NCI-H2029 treated with DMSO at 0.1 percent for 48 hours (cell line): ENCODE results near the gene ARHGAP26.

Experiments
- DNase-seq: peaks from one replicate; lab custom pipeline; 2025; lab: John Stamatoyannopoulos, UW

ARHGAP26 gene

DNA sequence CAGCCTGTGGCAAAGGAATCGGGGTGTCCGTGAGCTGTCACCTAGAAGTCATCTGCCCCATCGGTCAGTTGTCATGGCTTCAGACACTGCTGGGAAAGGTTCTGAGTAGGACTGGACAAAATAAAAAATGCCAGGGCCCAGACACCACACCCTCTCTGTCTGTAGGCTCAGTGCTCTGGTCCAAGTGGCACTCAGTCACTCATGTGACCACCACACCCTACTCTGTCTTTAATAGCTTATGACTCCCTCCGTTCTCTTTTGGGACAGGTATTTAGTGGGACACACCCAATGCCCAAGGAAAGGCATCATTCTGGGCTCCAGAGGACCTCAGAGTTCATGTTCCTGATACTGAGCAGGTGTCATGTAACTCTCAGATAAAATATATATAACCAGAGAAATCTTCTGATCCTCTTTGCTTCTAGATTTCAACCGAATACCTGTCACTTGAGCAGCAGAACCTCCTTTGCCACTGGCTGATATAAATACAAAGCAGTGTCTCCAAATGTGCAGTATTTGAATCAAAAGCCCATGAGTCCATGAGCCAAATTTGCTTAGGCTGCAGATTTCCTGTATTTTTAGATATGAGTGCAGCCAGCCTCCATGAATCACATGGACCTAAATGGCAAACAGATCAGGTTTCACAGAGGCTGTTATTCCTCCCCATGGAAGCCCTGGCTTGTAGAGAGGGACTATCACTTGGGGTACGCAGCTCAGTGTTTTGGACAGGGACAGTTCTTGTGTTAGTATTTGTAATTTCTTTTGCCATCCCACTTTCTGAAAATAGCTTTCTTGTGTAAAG lies 272.0 kb downstream of the ARHGAP26 start:
- DNase-seq: no peak

DNA sequence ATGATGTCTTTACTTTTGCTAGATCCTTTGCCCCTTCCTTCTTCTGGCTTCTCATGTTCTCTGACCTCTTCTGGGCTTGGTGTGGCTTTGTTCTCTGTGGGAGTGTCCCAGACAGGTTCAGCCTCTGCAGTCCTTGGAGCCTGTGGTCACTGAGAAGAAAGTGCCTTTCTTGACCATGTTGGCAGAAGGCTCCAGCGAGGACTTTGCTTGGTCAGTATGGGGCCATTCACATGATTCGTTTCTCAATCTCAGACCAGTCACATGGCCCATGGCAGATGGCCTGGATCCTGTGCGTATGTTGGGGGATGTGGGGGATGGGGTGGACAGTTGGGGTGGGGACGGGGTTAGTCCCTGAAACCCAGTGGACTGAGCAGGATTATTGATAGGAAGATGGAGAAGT lies 274.1 kb downstream of the ARHGAP26 start:
- DNase-seq: no peak

DNA sequence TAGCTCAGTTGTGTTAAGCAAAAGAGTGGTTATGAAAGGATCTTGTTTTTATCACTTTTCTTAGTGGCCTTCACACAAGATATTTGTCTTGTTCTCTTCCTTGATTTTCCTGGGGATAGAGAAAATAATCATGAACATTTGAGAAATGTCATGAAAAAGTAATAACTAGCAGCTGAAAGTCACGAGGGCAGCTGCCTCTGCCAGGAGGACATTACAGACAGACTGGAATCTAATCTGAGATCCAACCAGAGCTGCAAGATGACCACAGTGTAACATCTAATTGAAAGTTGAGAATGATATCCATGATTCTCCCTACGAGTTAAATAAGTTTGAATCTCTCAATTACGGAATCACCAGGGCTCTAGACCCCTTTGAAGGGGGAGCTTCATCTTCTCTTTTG lies 274.9 kb downstream of the ARHGAP26 start:
- DNase-seq: no peak

DNA sequence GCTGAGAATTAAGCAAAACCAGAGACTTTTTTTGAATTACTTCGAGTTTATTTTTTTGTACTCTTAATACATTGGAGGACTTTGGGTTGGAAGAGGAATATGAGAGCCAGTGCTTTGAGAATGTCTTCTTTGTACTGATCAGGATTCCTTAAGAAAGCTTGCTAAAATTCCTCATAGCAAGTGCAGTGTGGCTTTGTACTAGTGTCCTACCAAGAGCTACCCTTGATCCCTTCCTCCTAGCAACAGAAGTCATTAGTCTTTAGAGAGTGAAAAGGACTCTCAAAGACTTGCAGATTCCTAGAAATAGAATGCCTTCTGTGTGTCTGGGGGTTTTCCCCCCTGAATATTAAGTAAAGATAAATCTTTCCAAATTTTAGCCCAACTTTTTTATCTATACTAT lies 276.1 kb downstream of the ARHGAP26 start:
- DNase-seq: no peak

DNA sequence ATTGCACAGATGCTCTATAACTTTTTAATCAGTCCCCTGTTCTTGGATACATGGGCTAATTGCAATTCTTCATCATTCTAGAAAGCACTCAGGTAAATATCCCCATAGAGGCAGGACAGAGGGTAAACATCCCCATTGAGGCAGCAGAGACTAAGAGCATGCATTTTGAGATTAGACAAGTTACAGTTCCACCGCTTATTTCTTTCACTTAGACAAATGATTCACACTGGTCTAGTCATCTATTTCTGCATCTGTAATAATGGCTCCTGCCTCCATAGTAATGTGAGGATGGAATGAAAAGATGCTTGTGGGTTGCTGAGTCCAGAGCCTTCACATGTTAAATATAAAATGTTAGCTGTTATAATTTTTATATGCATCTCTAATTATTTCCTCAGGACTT lies 276.9 kb downstream of the ARHGAP26 start:
- DNase-seq: no peak

DNA sequence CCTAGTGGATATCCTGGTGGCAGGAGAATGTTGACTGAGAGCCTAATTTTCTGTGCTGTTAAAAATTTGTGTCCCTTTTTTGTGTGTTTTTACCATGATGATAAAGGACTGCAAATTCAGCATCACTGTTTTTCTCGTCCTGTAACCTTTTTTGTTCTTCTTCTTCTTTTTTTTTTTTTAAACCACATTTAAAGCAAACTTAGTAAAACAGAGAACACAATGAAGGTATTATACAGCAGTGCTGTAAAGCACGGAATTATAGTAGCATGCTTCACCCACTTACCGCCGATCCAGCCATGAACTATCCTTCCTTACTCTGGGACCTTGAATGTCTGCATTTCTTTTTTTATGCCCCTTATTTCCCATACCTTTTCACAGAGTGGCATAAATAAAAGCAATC lies 280.0 kb downstream of the ARHGAP26 start:
- DNase-seq: no peak

DNA sequence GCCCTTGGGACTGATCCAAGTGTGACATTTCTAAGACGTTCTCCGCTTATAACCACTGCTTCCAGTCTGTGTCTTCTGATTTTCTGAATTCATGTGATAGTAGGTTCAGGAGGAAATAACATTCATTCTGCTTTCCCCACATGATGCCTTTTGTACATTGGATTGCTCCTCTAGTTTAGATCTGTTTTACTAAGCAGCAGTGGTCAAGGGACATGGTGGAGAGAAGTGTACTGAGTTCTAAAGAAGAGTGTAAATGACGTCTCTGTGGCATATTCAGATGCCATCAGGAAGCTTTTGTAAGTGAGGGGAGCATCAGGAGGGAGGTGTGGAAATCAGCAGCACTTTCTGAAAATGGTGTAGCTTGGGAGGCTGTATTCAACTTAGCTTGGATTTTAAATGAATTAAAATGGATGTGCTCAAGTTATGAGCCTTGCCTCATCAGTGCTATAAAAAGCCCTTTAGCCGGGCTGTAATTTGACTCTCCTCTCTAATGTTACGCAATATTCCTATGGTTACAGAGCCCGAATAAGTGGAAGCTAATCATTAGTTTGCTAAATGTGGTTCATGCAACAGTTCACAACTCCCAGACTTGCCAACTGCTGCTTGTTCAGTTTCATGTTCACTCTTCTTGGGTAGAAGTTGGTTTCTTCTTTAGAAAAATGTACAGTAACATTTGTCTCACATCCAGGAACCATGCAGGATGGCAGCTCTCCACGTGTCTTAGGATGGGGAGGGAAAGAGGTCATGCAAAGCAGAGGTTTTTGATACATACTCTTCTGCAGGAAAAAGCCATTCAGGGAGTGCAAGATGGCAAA lies 281.3 kb downstream of the ARHGAP26 start:
- DNase-seq: peak; percentile 57

DNA sequence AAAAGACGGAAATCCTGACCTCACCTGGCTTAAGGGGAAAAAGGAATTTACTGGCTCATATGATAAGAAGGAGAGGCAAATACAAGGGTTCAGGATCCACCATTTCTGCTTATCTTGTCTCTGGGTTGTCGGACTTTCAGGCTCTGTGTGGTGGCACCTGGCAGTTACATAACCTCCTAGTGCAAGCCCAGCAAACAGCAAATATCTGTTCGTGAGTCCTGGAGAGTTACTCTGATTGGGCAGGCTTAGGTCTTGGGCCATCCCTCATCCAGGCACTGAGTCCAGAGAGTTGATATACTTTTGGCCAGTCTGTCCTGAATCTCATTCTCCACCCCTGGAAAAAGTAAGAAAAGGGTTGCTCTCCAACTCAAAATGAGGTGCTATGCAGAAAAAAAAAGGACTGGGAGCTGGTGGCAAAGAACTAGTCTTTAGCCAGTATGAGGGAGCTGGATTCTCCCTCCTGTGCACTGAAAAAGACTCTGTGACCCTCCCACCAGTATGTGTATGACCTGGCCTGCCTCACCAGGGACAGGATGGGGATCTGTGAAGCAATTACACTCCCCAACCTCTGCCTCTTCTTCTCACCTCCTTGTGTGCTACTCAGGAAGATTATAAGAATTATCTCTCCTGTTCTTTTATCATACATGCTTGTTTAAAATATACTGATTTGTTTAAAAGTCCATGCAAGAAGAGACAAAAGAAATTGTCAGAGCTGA lies 282.9 kb downstream of the ARHGAP26 start:
- no peak for DNase-seq

DNA sequence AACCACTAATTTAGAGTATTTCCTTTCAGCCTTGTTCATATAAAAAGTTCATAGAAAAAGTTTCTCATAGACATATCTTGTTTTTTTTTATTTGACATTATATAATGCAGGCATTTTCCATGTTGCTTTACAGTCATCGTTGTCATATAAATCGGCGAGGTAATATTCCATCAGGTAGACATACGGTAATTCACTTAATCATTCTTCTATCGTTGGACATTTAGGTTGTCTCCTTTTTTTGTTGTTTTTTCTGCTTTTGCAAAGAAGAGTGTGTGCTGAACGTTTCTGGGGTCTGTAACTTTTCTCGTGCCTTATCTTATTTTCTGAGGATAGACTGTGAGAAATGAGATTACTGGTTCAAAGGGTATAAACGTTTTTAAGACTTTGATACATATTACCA lies 283.6 kb downstream of the ARHGAP26 start:
- DNase-seq: no peak

DNA sequence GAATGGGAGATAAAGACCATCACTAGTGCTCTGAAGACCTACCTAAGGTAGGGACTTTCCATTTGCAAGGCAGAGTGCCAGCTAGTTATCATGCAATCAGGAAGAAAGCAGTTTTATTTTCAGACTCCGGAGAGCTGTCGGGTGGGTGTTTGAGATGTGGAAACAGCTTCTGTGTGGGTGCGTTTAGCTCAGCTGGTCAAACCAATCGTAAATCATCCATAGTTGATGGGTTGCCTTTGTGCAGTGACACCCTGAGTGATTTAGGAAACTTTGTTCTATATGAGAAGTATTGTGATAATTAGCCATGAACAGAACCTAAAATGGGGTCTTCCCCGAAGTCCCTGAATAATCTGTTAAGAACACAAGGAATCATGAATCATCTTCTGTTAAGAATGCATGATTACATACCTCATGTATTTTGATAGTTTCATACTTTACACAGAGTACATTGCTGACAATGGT lies 284.3 kb downstream of the ARHGAP26 start:
- DNase-seq: no peak

DNA sequence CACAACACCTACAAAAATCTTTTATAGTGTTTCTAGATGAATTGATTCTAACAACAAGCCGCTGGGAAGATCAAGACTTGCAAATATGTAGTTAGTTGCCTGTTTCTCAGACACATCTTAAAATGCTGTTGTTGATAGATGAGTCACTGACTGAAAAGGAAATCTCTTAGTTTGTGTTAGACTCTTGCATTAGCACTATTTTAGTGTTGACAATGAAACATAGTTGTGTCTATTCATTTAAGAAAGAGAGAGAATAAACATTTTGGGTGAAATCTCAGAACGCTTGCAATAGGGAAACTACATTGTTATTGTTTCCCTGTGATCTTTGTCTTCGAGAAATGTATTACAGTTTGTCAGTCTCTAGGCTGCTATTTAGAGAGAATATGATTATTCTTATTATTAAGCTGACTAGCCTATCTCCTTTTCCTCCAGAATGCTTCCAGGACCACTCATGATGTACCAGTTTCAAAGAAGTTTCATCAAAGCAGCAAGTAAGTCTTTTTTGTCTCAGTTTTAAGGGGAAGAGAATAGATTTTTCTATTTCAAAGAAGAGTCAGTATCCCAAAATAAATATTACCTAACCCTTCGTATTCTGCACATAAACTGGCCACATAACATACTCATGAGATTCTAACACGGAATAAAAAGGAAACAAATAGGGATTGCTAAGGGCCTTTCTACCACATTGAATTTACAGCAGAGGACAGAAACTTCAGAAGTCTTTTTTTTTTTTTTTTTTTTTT lies 285.6 kb downstream of the ARHGAP26 start:
- no peak for DNase-seq

DNA sequence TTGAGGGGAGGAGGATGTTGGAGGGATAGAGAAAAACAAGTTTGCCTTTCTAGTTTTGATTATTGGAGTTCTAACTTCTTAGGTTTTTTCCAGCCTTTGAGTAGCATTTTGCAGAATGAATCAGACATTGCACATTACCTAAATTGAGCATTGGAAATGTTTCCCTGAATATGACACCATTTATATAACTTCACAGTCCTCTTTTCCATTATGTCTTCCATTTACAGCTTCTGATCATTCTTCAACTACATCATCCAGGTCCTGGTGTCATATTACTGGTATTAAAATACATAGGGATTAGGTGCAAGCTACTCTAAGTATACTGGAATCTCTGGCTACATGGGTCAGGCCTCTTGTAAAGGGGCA lies 286.1 kb downstream of the ARHGAP26 start:
- DNase-seq: no peak

DNA sequence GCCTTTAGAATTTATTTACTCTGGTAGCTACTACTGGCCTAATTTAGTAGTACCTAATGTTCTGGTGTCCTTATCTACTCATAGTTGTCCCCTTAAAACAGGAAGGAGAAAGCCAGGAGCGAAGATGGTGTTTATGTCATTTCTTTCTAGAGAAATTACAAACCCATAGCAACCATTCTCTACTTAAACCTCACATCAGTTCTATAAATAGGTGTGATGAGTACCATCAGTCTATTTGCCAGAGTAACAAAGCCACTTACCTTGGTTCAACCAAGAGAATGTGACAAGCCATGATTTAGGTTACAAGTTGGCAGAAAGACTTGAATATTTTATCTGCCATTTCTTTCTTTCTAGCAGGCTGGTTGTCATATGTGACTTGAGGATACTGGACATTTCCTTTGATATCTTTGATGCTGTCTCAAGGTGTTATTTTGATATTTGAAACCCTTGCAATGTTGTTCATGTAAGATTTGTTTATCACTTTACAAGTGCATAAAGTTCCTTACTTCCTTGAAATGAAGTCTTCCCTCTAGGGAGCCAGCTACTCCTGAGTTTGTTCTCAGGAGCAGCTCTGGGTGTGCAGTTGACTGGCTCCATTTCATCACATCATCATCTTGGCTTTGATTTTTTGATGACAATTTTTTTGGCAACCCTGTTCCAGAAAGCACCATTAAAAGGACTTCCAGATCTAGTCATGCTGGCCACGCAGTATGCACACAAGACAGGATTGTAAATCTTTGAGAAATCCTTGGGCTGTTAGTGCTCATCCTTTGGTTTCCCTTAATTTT lies 286.8 kb downstream of the ARHGAP26 start:
- no peak for DNase-seq

DNA sequence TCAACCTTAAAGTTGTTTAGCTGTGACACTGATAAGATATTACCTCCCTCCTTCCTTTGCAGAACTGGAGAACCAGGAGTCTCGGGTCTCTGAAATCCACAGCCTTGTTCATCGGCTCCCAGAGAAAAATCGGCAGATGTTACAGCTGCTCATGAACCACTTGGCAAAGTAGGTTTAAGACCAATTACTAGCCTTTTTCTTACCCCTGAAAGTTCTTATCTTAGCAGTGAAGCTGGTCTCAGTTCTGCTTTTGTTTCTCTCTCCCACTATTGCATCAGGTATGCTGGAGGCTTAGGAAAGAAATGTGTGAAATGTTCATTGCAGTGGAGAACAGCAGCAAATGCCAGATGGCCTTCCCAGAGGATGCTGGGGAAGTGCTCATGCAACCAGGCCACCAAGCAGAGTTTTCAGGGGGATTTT lies 287.4 kb downstream of the ARHGAP26 start:
- no peak for DNase-seq

DNA sequence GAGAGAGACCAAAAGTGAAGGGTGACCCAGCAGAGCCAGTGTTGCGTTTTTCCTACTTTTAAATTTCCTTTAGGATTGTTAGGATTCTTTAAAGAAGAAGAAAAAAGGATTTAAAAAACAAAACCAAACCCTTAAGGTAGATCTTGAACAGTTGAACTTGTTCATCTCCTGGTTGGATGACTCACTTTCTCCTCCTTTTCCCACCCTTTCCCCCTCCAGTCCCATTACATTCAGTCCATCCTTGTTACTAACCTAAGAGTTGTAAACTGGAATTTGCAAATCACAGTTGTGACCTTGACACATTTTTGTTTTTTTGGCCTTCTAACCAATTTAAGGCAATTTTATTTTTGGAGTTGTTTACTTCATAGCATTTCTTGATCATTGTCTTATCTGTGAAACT lies 289.2 kb downstream of the ARHGAP26 start:
- no peak for DNase-seq

DNA sequence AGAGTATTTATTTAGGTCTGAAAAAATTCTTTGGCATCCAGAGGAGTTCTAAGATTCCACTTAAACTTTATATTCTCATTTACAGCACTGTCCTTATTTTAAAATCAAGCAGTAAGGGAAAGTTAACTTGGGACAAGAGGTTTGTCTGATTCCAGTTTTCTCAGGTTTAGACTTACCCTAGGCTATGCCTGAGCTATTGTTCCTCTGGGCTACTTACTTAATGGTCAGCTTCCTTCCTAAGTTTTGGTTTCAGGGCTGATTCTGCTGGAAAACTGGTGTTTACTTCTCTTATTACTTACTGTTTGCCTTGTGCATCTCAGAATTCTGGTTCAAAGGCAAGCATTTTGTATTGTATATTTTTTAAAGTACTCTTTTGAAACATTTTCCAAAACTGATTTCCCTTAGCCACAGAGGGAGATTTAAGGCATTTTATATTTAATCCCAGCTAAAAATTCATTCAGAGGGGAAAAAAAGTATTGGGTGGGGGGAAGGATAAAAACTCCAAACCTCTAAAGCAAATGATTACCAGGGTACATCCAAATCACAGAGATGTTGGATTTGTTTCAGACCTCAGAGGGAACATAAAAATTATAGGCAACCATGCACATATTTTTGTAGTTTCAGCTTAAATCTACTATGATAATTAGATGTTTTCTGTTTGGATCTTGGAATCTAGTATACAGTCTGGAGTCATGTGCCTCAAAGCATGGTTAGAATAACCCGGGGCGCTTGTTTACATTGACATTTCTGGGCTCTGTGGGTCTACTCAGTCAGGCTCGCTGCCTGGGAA lies 290.0 kb downstream of the ARHGAP26 start:
- DNase-seq: no peak

DNA sequence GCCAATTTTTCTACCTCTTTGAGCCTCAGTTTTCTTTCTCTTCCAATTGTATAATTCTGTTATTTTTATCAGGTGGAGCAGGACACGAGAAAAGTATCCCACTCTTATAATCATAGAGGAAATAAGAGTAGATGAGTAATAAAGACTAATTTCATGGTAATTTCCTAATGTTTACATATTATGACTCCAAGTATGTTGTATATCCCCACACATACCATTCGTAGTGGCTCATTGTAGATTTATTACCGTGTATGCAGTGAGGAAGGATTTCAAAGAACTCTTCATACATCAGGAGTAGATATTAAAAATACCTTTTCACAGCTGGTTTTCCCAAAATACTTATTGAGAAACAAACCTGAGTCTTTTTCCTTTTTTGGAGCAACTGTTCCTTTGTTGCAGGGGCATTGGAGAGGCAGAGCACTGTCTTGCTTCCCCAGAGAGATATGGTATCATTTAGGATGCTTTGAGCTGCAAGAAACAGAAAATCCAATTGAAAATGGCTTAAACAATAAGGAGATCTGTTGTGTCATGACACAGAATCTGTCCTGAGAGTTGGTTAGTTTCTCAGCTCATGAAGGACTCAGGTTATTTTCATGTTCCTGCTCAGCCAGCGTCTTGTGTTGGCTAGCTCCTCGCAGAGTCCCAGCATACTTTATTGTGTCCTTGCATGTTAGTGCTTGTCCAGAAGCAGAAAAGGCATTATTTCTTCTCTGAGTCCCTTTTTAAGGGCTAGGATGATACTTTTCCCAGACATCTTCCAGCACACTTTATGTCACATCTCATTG lies 291.2 kb downstream of the ARHGAP26 start:
- DNase-seq: no peak

DNA sequence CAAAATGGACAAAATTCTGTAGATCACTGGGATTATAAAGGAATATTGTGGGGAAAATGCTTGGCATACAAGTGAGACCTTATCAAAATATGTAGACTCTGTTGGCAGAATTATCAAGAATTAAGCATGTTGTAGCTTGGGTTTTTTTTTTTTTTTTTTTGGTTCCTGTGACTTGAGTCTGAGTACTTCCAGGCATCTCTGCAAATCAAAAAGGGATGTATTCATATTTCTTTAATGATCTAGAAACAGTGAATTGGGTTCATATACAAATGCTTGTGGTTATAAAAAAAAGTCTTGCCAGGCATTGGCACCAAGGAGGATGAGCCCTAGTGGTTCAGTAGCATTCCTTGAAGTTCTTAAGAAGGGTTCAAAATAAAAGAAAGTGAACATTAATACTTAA lies 292.2 kb downstream of the ARHGAP26 start:
- DNase-seq: no peak

DNA sequence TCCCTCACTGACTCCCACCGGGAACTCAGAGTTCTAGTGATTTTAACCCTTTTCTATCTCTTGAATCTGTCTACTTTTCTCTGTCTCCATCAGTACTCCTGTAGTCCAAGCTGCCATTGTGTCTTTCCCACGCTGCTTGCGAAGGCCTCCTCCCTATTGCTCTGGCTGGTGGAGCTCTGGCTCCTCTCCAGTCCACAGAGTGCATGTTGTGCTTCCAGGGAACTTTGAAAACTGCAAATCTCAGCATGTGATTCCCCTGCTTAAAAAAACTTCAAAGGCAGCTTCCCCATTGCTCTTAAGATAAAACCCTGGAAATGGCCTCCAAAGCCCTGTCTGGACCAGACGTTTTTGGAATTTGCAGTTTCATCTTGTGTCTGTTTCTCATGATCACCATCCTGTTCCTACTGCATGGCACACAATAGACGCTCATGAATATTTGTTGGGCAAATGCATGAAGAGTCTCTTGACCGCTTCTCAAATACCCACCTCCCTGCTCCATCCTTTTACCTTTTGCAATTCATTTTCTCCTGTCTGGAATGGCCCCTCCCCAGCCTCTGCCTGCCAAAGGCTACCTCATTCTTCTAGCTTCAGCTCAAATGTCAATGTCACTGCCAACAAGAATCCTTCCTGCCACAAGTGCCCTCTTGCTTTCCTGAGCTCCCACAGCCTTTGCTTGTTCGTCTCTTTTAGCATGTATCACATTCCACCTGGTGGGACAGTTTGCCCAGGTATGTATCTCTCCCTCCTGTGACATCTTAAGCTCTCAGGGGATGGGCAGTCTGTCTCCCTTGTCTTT lies 293.2 kb downstream of the ARHGAP26 start:
- DNase-seq: peak; percentile 94
